Measurements from ENCODE around the gene DCST2. TPM values are rescaled to one million over a fixed set of nuclear protein-coding genes. Genes with fewer than 3 reads are reported as not detected.

Gene DCST2
- total and polyA plus RNA-seq, 10 of the 15 experiments (the other 5 are each of a cell fraction or from before 2014, with no cell fraction given): 0.33 to 0.41 (median 0.36) TPM; not detected in 7

DNA sequence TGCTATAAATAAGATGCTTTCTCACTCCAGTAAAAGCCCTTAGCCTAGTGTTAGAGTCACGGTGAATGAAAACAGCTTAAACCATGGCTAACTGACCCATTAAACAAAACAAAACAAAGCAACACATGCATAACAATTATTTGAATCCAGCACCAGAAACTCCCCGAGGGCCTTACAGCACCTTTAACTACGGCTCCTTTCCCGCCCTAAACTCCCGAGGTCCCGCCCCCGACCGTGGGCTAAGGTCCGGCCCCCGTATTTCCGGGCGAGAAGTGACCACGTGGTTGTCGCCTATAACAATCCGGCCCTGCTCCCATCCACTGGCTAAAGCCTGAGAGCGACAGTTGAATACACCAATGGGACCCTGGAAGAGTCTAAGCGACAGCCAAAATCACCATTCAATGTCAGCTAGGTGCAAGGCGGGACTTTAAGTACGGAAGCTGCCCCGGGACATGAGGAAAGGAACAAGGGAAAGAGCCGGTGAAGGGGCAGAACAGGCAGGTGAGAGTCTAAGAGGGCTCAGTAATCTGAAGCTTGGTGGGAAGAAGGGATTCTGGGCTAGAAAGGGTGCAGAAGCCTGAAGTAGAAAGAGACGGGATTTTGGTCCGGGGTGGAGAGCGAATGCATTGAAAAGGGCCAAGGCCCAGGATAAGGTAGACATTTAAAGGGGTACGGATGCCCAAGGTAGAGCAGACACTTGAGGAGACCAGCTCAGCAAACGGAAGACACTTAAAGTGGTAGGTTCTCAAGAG is 50.5 kb downstream of the DCST2 start, which contains the start of gene FLAD1 (continued):
- peak; percentile 97 for TF ChIP-seq NFYB (IDR thresholded peaks at IDR 0.05; ENCODE audit: insufficient read depth, low read depth, low read length)
- peak; percentile 96 for TF ChIP-seq KLF5 (IDR thresholded peaks at IDR 0.05; ENCODE audit: partially characterized antibody)
- TF ChIP-seq HSF1 (IDR thresholded peaks at IDR 0.05; ENCODE audit: low read depth, low read length): 0 out of 2 replicates have a peak, but pooled peaks have one; percentile 51
- no peak for TF ChIP-seq WRNIP1 (IDR thresholded peaks at IDR 0.05; ENCODE audit: borderline replicate concordance, low read depth, low read length)
- TF ChIP-seq CHD1 (IDR thresholded peaks at IDR 0.05; ENCODE audit: low read depth, low read length): no peak
- TF ChIP-seq MTA3 (IDR thresholded peaks at IDR 0.05; ENCODE audit: borderline replicate concordance, low read length): no peak
- no peak for TF ChIP-seq NRF1 (conservative IDR thresholded peaks at IDR 0.05; ENCODE audit: low read depth, low read length)
- peak; percentile 97 for TF ChIP-seq ZBTB40 (IDR thresholded peaks at IDR 0.05; ENCODE audit: borderline replicate concordance)
- TF ChIP-seq ZNF384 (IDR thresholded peaks at IDR 0.05; ENCODE audit: borderline replicate concordance, low read depth, low read length): no peak
- TF ChIP-seq HDAC2 (IDR thresholded peaks at IDR 0.05): no peak
- TF ChIP-seq POLR2A (IDR thresholded peaks at IDR 0.05; ENCODE audit: low read depth, low read length): peak; percentile 66
- no peak for TF ChIP-seq BRCA1 (IDR thresholded peaks at IDR 0.05; ENCODE audit: low read depth, low read length)
- TF ChIP-seq, protein P1, sequence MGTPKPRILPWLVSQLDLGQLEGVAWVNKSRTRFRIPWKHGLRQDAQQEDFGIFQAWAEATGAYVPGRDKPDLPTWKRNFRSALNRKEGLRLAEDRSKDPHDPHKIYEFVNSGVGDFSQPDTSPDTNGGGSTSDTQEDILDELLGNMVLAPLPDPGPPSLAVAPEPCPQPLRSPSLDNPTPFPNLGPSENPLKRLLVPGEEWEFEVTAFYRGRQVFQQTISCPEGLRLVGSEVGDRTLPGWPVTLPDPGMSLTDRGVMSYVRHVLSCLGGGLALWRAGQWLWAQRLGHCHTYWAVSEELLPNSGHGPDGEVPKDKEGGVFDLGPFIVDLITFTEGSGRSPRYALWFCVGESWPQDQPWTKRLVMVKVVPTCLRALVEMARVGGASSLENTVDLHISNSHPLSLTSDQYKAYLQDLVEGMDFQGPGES (IDR thresholded peaks at IDR 0.05): peak; percentile 98
- TF ChIP-seq CREM (IDR thresholded peaks at IDR 0.05; ENCODE audit: low read depth): peak; percentile 33; the same call in 1 of the 2 replicates
- TF ChIP-seq CBX3 (IDR thresholded peaks at IDR 0.05; ENCODE audit: borderline replicate concordance, low read depth): no peak
- peak; percentile 48; the same call in 1 of the 2 replicates for TF ChIP-seq YY1 (IDR thresholded peaks at IDR 0.05; ENCODE audit: low read depth, low read length)
- TF ChIP-seq ZNF24 (IDR thresholded peaks at IDR 0.05): no peak
- TF ChIP-seq, protein P2, sequence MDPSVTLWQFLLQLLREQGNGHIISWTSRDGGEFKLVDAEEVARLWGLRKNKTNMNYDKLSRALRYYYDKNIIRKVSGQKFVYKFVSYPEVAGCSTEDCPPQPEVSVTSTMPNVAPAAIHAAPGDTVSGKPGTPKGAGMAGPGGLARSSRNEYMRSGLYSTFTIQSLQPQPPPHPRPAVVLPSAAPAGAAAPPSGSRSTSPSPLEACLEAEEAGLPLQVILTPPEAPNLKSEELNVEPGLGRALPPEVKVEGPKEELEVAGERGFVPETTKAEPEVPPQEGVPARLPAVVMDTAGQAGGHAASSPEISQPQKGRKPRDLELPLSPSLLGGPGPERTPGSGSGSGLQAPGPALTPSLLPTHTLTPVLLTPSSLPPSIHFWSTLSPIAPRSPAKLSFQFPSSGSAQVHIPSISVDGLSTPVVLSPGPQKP (IDR thresholded peaks at IDR 0.05; ENCODE audit: low read depth, low read length): peak; percentile 62; the same call in 1 of the 2 replicates
- TF ChIP-seq SUZ12 (IDR thresholded peaks at IDR 0.05; ENCODE audit: unreplicated experiment): no peak
- no peak; the same call in 1 of the 2 replicates for TF ChIP-seq ESRRA (IDR thresholded peaks at IDR 0.05; ENCODE audit: low read length)
- TF ChIP-seq, protein P3, sequence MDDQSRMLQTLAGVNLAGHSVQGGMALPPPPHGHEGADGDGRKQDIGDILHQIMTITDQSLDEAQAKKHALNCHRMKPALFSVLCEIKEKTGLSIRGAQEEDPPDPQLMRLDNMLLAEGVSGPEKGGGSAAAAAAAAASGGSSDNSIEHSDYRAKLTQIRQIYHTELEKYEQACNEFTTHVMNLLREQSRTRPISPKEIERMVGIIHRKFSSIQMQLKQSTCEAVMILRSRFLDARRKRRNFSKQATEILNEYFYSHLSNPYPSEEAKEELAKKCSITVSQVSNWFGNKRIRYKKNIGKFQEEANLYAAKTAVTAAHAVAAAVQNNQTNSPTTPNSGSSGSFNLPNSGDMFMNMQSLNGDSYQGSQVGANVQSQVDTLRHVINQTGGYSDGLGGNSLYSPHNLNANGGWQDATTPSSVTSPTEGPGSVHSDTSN (IDR thresholded peaks at IDR 0.05; ENCODE audit: insufficient replicate concordance, low read depth, low read length): peak; percentile 100
- peak; percentile 85 for TF ChIP-seq POLR2AphosphoS5 (IDR thresholded peaks at IDR 0.05; ENCODE audit: low read length)
